A549 treated with DMSO at 1 μM for 4 hours (cell line): ENCODE results near the gene CCNDBP1. TPM values are rescaled to one million over a fixed set of nuclear protein-coding genes. Genes with fewer than 3 reads are reported as not detected.

ENCODE experiments used
- total RNA-seq: library from RNA; stranded (reverse); fragments of 200-300 nt; extraction: Qiagen RNA extraction; gene quantifications from 5 replicates; pipeline ENCODE4 v1.2.3, GENCODE V29; 2022; ENCODE audit warnings: low read depth

The CCNDBP1 gene, protein sequence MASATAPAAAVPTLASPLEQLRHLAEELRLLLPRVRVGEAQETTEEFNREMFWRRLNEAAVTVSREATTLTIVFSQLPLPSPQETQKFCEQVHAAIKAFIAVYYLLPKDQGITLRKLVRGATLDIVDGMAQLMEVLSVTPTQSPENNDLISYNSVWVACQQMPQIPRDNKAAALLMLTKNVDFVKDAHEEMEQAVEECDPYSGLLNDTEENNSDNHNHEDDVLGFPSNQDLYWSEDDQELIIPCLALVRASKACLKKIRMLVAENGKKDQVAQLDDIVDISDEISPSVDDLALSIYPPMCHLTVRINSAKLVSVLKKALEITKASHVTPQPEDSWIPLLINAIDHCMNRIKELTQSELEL
- 22.7 to 28.6 TPM (median 25.5 TPM) in 5 replicates for total RNA-seq

DNA sequence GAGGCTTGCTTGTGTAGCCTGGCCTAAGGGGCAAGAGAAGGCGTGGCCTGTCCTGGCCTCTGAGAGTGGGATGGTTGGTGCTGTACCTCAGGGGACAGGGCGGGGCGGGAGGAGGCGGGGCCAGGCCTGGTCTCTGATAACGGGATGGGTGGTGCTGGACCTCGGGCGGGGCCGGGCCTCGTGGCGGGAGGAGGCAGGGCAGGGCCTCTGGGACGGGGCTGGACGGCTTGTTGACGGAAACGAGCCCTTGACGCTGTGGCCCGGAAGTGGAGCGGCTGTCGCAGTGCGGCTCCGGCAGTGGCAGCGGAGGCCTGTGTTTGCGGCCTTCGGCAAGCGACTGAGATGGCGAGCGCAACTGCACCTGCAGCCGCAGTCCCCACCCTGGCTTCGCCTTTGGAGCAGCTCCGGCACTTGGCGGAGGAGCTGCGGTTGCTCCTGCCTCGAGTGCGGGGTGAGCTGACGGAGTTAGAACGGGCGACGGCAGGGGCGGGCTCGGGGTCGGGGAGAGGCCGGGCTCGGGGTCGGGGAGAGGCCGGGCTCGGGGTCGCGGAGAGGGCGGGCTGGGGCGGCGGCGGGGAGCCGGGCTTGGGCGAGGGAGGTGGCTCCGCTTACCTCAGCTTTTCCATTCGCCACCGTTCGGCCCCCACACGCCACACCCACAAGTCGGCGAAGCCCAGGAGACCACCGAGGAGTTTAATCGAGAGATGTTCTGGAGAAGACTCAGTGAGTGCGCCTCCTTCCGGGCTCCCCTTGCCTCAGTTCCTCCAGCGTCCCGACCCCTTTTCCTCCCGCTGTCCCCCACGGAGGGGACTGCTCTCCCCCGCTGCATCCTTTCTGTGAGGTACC, at the start of gene CCNDBP1:
CCNDBP1 (plus strand) TSS at position 247 of the 846 bp plus-strand sequence; CDS start at position 343, 96 bp downstream.

DNA sequence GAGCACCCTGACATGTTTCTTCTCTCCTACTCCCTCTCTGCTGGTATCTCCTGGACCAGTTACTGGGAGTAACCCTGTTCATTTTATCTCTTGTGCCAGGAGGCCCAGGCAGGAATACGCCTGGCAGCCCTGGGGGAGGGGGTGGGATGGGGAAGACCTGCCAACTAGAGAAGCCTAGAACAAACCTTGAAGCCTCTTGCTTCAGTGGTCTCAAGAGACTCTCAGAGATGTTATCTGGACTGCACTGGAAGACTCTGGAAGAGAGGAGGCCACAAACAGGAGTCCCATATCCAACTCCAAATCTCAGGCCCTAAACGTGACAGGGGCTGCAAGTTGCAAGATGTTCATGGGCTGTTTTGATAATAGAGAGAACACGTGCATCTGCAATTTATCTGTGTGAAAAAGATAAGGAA, 35.8 kb downstream of the CCNDBP1 start, which contains the start of gene EPB42:
EPB42 (minus strand) TSS at position 28 of the 413 bp plus-strand sequence. CDS start 193 bp downstream, outside the sequence.

Other genes with a start within 250 kb of the CCNDBP1 start
- 3.7 to 5.1 TPM (median 4.8 TPM) in 5 replicates for gene UBR1, start 79.4 kb upstream of the CCNDBP1 start, total RNA-seq
- 7.3 to 9.4 TPM (median 7.9 TPM) in 5 replicates for gene TMEM62, start 51.8 kb upstream of the CCNDBP1 start, total RNA-seq
- not detected in 5 replicates for gene EPB42, start 35.6 kb downstream of the CCNDBP1 start, total RNA-seq
- not detected in 5 replicates for gene TGM5, start 81.5 kb downstream of the CCNDBP1 start, total RNA-seq
- gene TGM7, start 116.9 kb downstream of the CCNDBP1 start, total RNA-seq = not detected in 5 replicates
- 7.2 to 8.8 TPM (median 7.7 TPM) in 5 replicates for gene LCMT2, start 145.2 kb downstream of the CCNDBP1 start, total RNA-seq
- 9.9 to 13.0 TPM (median 11.2 TPM) in 5 replicates for gene ZSCAN29, start 185.6 kb downstream of the CCNDBP1 start, total RNA-seq
- 4.0 to 8.1 TPM (median 6.3 TPM) in 5 replicates for gene TUBGCP4, start 185.7 kb downstream of the CCNDBP1 start, total RNA-seq